Transverse colon (tissue), 3 donors: ENCODE data around the gene GREM2.

Experiments used
- CTCF ChIP-seq, 5 experiments: fragments of 200-600 bp in 3 of 5; fragments of 450-650 bp in 2 of 5; sonication (generic) in 3 of 5; IDR thresholded peaks; 1 replicate in 2 of 5; 2 replicates in 3 of 5; pipeline ENCODE4 v1.5.1; 2016 to 2017; ENCODE audit warnings: antibody characterized with exemption in 5 of 5, inconsistent platforms in 3 of 5, mild to moderate bottlenecking in 2 of 5, moderate library complexity in 1 of 5
- POLR2A ChIP-seq: fragments of 450-650 bp; IDR thresholded peaks from one replicate; pipeline ENCODE4 v1.6.1; 2016; ENCODE audit warnings: antibody characterized with exemption, mild to moderate bottlenecking, moderate library complexity

DNA sequence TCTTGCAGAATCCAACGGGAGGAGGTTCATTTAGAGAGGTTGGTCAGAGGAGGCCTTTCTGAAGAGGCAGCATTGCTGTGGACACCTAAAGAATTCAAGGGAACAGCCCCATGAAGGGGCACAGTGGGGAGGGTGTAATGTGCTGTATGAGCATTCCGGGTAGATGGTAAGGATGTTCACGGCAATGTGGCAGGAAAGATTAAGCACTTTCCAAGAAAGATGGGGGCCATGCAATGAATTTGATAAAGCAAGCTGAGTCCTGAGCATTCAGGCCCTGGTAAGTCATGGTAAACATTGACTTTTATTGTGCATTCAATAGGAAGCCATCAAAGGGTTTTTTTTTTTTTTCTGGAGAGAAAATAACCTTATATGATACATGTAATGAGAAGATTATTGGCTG lies 166.6 kb downstream of the GREM2 start:
- TF ChIP-seq POLR2A (no peak), CTCF (IDR thresholded peaks at IDR 0.05) (no peak)
